Renal cortical epithelial cell (primary cell): ENCODE data around the gene EIF2S1. TPM values are rescaled to one million over a fixed set of nuclear protein-coding genes. Genes with fewer than 3 reads are reported as not detected.
"Not testable (repeated sequence)": the region's sequence is repeated elsewhere in the genome, so short reads cannot be mapped to it uniquely, and the experiment has no call there.

ENCODE experiments used
- DNase-seq: peaks from one replicate; pipeline ENCODE4 v3.0.0-alpha.2; 2011; ENCODE audit warnings: low read depth
- total RNA-seq: library from RNA; depleted of rRNA; stranded (reverse); fragments of >200 nt; gene quantifications from 2 replicates; pipeline ENCODE4 v1.2.3, GENCODE V29; 2014

The EIF2S1 gene
- 177 and 261 TPM in 2 replicates for total RNA-seq

GRCh38 chr14:67359775-67360469 is at the start of gene EIF2S1, which contains the start of gene ATP6V1D:
EIF2S1 (plus strand) TSS chr14:67360328; CDS start chr14:67364768, 4,440 bp downstream.
ATP6V1D (minus strand) TSS chr14:67359804; CDS start chr14:67359698, 106 bp downstream.
- peak; percentile 98 for DNase-seq

GRCh38 chr14:67311868-67312267 is 48.3 kb upstream of the EIF2S1 start:
- peak; percentile 48 for DNase-seq

DNA sequence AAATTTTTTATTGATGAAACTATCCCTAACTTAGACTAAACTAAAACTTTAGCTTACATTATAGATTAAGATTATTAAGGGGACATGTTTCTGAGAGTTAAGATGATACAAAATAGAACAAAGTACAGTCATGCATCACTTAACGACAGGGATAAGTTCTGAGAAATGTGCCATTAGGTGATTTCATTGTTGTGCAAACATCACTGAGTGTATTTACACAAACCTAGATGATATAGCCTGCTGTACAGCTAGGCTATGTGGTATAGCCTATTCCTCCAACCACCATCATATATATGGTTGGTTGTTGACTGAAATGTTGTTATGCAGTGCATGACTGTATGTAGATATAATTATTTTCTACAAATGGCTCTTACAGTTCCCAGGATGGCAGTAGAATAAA is 47.0 kb upstream of the EIF2S1 start:
- no peak for DNase-seq

DNA sequence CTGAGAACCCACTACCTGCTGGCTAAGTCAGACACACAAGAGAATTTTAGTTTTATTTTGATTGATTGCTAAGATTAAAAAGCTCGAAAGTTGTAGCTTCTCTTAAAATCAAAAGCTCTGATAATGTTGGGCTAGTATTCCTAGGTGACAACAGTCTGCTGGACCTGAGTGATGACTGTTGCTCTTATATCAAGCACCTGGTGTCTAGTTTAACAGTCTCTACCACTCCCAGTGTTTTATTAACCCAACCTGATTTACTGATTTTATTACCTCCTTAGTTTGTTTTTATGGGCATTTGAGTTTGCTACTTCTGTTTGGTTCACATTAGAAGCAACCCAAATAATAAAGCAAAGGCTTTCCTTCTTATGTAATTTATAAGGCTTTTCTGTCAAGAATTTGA is 42.3 kb upstream of the EIF2S1 start:
- DNase-seq = no peak

DNA sequence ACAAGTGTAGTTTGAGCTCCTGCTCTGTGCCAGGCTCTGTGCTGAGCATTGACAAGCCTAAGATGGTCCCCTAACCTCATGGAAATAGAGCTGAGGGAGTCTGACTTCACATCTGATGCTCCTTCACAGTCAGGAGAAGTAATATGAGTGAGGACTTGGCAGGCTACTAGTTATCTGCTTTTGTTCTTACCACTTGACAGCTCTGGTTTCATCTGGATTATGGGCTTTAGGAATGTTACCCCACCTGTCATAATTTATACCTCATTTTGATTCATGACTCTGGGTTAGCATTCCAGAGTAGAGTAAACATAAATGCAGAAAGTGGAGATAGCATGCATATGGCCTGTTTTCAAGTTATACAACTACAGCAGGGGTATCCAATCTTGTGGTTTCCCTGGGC is 41.0 kb upstream of the EIF2S1 start:
- no peak for DNase-seq

DNA sequence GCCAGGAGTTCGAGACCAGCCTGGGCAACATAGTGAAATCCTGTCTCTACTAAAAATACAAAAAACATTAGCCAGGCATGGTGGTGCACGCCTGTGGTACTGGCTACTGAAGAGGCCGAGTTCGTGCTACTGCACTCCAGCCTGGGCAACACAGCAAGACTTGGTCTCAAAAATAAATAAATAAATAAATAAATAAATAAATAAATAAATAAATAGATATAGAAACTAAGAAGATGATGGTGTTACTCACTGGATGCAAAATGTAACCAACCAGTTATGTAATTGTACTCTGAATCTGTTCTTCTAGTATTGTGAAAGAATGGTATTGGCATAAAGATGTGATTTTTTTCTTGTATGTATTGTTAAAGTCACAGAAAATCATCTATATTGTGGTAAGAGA is 30.5 kb upstream of the EIF2S1 start:
- DNase-seq = not testable (repeated sequence)

DNA sequence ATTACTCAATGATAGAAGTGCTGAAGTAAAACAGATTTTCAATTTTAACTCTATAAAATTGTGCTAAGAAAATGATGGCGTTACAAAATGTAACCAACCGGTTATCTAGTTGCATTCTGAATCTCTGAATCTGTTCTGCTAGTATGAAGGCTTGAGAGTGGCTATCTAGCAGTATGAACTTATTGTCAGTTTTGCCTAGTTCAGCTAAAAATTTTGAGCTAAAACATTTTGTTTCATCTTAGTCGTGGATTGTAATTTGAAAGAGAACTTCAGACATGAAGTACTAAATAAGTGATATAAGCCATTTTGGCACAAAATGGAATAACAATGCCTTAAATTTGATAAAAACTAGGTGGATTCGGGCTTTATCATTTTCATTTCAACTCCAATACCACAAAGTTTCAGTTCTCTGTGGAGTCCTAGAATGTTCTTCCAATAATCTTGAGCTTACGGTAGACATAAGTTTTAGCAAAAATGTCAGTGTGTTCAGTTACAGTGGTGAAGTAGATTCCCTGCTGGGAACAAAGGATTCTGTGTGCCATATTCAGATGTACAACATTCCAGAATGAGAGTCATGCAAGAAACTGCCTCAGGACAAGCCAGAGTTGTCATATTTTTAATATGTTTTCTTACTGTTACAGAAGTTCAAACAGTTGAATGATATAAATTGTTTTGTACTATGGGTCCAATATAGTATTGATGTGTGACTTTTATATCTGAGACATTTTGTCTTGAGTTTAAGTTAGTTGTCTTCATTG is 28.6 kb upstream of the EIF2S1 start:
- peak; percentile 3 for DNase-seq

- no peak for DNase-seq
Observed at GRCh38 chr14:67332468-67332867, 27.7 kb upstream of the EIF2S1 start.

GRCh38 chr14:67335781-67336180 is 24.3 kb upstream of the EIF2S1 start:
- DNase-seq = peak; percentile 42

DNA sequence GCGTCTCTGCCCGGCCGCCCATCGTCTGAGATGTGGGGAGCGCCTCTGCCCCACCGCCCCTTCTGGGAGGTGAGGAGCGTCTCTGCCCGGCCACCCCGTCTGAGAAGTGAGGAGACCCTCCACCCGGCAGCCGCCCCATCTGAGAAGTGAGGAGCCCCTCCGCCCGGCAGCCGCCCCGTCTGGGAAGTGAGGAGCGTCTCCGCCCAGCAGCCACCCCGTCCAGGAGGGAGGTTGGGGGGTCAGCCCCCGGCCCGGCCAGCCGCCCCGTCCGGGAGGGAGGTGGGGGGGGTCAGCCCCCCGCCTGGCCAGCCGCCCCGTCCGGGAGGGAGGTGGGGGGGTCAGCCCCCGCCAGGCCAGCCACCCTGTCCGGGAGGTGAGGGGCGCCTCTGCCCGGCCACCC is 18.9 kb upstream of the EIF2S1 start:
- not testable (repeated sequence) for DNase-seq

DNA sequence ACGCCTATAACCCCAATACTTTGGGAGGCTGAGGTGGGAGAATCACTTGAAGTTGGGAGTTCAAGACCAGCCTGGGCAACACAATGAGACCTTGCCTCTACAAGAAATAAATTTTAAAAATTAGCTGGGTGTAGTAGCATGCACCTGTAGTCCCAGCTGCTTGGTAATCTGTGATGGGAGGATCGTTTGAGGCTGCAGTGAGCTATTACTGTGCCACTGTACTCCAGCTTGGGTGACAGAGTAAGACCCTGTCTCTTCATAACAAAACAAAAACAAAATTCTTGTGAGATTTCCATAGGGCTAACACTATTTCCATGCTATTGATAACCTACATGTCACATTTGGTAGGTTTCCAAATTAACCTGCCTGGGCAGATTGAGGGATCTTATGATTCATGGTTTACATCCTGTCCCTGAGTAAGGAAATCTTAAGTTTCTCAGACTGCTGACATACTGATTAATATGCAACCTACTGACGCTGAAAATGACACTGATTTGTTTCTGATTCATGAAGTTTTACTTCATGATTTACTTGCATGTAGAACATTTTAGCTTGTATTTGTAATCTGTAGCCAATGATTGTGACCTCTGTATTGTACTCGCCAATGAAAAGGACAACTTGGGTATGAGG is 16.4 kb upstream of the EIF2S1 start:
- peak; percentile 68 for DNase-seq

DNA sequence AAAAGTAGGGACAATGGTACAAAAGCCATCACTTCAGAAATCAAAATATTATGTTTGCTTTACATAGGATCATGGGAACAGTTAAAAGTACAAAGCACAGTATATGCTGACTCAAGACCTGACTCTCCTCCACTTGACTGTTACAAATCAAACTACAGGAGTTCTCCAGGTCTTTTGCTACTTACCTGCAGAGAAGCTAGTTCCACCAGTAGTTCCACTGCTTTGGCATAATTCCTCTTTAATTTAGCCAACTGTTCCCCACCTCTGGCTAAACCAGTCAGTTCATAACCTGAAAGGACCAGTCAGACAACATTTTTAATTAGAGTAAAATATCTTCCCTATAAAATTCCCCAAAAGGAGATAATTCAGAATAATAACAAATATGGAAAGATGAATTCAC is 14.5 kb upstream of the EIF2S1 start:
- DNase-seq = no peak

DNA sequence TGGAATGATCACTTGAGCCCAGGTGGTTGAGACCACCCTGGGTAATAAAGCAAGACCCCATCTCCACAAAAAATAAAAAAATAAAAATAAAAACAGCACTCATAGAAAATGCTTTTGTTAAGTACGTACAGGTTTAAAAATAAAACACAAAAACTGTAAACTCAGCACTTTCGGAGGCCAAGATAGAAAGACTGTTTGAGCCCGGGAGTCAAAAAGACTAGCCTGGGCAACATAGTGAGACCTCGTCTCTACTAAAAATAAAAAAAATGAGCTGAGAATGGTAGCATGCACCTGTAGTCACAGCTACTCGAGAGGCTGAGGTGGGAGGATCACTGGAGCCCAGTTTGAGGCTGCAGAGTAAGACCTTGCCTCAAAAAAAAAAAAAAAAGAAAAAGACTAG is 8.1 kb upstream of the EIF2S1 start:
- no peak for DNase-seq

GRCh38 chr14:67357186-67357968 is 2.8 kb upstream of the EIF2S1 start:
- no peak for DNase-seq

DNA sequence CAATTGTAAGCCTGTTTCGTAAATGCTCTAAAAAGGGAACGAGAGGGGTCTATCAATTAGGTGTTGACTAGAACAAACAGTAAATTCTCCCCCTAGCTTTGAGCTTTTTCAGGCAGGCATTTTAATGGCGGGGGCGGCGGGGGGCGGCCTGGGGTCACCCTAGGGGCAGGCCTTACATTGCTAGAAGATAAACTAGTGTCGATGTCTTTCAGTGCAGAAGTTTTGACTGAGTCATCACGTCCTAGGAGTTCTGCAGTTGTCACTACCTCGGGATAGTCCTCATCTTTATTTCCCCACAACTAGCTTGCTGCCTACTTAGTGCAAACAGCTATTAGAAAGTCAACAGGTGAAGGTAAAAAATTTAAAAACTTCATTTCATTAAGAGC is 2.2 kb upstream of the EIF2S1 start:
- peak; percentile 33 for DNase-seq

- DNase-seq = peak; percentile 45
Observed at GRCh38 chr14:67358924-67359774, 979 bp upstream of the EIF2S1 start.

GRCh38 chr14:67360470-67361206 is 510 bp downstream of the EIF2S1 start:
- no peak for DNase-seq

GRCh38 chr14:67365476-67365875 is 5.3 kb downstream of the EIF2S1 start:
- no peak for DNase-seq

GRCh38 chr14:67370830-67371229 is 10.7 kb downstream of the EIF2S1 start:
- no peak for DNase-seq
